K562 (cell line): ENCODE results near the gene C2CD2L. TPM values are rescaled to one million over a fixed set of nuclear protein-coding genes. Genes with fewer than 3 reads are reported as not detected.
A peak's percentile ranks its signal among the peaks of the same experiment; 100 is the strongest.

Source experiments
- HOXB6 ChIP-seq: fragments of 250-450 bp; sonication (Bioruptor Pico); IDR thresholded peaks from 2 replicates; pipeline ENCODE4 v1.5.1; 2022; ENCODE audit warnings: mild to moderate bottlenecking, borderline replicate concordance
- ILF3 ChIP-seq: fragments of 450-650 bp; IDR thresholded peaks from 2 replicates; pipeline ENCODE4 v1.6.1; 2018; ENCODE audit warnings: antibody characterized with exemption, mild to moderate bottlenecking, moderate library complexity, borderline replicate concordance
- MCM7 ChIP-seq, 2 experiments: fragments of 450-650 bp; IDR thresholded peaks; 2 replicates each; pipeline ENCODE4 v1.6.1; 2016 to 2018
- MTA1 ChIP-seq: fragments of 450-650 bp; IDR thresholded peaks from 2 replicates; pipeline ENCODE4 v1.6.1; 2017; ENCODE audit warnings: borderline replicate concordance
- STAG1 ChIP-seq: sonication (generic); formaldehyde crosslinking; IDR thresholded peaks from 2 replicates; pipeline ENCODE4 v1.5.0; 2020; ENCODE audit warnings: missing genetic modification reagents, borderline replicate concordance
- TCF3 ChIP-seq: sonication (generic); formaldehyde crosslinking; IDR thresholded peaks from 2 replicates; pipeline ENCODE4 v1.4.0; 2020; ENCODE audit warnings: mild to moderate bottlenecking, missing genetic modification reagents
- UBTF ChIP-seq, 2 experiments: IDR thresholded peaks; 2 replicates each; pipeline ENCODE4 v1.6.1; 2012; ENCODE audit warnings: improper control_type of control experiment in 2 of 2, low read depth in 2 of 2, low read length in 2 of 2, borderline replicate concordance in 1 of 2
- ZEB2 ChIP-seq: fragments of 450-650 bp; IDR thresholded peaks from 2 replicates; pipeline ENCODE4 v1.6.1; 2016
- ZNF232 ChIP-seq: sonication (generic); formaldehyde crosslinking; IDR thresholded peaks from 2 replicates; pipeline ENCODE4 v1.8.0; 2022; ENCODE audit warnings: mild to moderate bottlenecking, missing genetic modification reagents
- ZNF589 ChIP-seq: fragments of 200-800 bp; sonication (Bioruptor generic); IDR thresholded peaks from 2 replicates; pipeline ENCODE4 v1.6.1; 2016; ENCODE audit warnings: low read depth, missing genetic modification characterization, missing compliant biosample characterization
- ZNF76 ChIP-seq: fragments of 250-450 bp; sonication (Bioruptor Pico); IDR thresholded peaks from 2 replicates; pipeline ENCODE4 v1.4.0; 2020; ENCODE audit warnings: mild to moderate bottlenecking, moderate library complexity, borderline replicate concordance
- polyA plus RNA-seq, 8 experiments: library from polyadenylated mRNA; depleted of rRNA in 4 of 8; stranded (reverse) in 5 of 8; unstranded in 3 of 8; fragments of >200 nt; fragmentation: Nextera tagmentation in 2 of 8; fragmentation: Illumina TruSeq in 1 of 8; extraction: Ambion mirVana in 2 of 8; extraction: Trizol in 1 of 8; gene quantifications; 2 replicates each; pipeline versions ENCODE4 v1.2.1 to v1.2.3, GENCODE V29; 2011 to 2014; ENCODE audit warnings: inconsistent platforms in 1 of 8, missing spikeins in 1 of 8
- total RNA-seq, 7 experiments: library from RNA; depleted of rRNA in 6 of 7; stranded (reverse); fragments of >200 nt in 6 of 7; fragmentation: Illumina TruSeq in 2 of 7; extraction: Trizol in 2 of 7; gene quantifications; 2 replicates each; pipeline versions ENCODE4 v1.2.1 to v1.2.3, GENCODE V29; 2011 to 2021; ENCODE audit warnings: low replicate concordance in 1 of 7
- TF ChIP-seq, protein P1 (sequence below), 2 experiments: fragments of 450-650 bp in 1 of 2; sonication (generic) in 1 of 2; formaldehyde crosslinking in 1 of 2; IDR thresholded peaks; 2 replicates each; pipeline versions ENCODE4 v1.7.1 to v1.9.0; 2016 to 2022; ENCODE audit warnings: inconsistent platforms in 1 of 2, mild to moderate bottlenecking in 1 of 2, missing genetic modification reagents in 1 of 2
- TF ChIP-seq, protein P2 (sequence below): sonication (generic); formaldehyde crosslinking; IDR thresholded peaks from 2 replicates; pipeline ENCODE4 v1.8.1; 2023; ENCODE audit warnings: mild to moderate bottlenecking, missing genetic modification reagents

The C2CD2L gene
- total and polyA plus RNA-seq, 9 of the 15 experiments (the other 6 are each of a cell fraction or from before 2014, with no cell fraction given): 0.66 to 41.2 (median 14.8) TPM

DNA sequence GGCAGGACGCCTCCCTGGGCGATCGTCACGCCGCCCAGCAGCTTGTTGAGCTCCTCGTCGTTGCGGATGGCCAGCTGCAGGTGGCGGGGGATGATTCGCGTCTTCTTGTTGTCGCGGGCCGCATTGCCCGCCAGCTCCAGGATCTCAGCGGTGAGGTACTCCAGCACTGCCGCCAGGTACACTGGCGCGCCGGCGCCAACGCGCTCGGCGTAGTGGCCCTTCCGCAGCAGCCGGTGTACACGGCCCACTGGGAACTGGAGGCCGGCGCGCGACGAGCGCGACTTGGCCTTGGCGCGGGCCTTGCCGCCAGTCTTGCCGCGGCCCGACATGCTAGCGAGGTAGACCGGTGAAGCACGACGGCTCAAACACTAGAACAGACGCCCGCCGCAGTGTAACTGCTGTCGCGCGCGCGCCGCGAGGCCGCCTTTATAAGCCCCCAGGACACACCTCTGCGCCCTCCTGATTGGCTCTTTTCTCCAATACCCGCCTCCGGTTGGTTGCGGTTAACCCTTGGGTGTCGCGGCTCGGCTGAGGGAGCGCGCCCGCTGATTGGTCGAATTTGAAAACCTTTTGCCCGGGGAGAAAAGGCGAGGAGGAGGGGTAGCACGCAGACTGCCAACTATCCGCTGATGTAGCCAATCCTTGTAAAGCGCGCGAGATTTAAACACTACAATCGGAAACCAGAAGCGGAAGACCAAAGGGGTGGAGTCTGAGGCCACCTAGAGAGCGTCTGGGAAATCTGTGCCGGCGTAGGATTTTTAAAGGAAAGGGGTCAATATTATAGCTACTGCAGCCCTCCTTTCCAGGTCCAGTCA is 11.9 kb upstream of the C2CD2L start (continued):
- TF ChIP-seq, protein P1, sequence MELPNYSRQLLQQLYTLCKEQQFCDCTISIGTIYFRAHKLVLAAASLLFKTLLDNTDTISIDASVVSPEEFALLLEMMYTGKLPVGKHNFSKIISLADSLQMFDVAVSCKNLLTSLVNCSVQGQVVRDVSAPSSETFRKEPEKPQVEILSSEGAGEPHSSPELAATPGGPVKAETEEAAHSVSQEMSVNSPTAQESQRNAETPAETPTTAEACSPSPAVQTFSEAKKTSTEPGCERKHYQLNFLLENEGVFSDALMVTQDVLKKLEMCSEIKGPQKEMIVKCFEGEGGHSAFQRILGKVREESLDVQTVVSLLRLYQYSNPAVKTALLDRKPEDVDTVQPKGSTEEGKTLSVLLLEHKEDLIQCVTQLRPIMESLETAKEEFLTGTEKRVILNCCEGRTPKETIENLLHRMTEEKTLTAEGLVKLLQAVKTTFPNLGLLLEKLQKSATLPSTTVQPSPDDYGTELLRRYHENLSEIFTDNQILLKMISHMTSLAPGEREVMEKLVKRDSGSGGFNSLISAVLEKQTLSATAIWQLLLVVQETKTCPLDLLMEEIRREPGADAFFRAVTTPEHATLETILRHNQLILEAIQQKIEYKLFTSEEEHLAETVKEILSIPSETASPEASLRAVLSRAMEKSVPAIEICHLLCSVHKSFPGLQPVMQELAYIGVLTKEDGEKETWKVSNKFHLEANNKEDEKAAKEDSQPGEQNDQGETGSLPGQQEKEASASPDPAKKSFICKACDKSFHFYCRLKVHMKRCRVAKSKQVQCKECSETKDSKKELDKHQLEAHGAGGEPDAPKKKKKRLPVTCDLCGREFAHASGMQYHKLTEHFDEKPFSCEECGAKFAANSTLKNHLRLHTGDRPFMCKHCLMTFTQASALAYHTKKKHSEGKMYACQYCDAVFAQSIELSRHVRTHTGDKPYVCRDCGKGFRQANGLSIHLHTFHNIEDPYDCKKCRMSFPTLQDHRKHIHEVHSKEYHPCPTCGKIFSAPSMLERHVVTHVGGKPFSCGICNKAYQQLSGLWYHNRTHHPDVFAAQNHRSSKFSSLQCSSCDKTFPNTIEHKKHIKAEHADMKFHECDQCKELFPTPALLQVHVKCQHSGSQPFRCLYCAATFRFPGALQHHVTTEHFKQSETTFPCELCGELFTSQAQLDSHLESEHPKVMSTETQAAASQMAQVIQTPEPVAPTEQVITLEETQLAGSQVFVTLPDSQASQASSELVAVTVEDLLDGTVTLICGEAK (IDR thresholded peaks at IDR 0.05): 0 out of 2 replicates have a peak, but pooled peaks have one; percentile 26
- TF ChIP-seq, protein P1 (CRISPR knock-in tag; IDR thresholded peaks at IDR 0.05): peak; percentile 68
- TF ChIP-seq ILF3 (0 out of 2 replicates have a peak, but pooled peaks have one; percentile 14), STAG1 (CRISPR knock-in tag) (0 out of 2 replicates have a peak, but pooled peaks have one; percentile 7), UBTF (IDR thresholded peaks at IDR 0.05; ENCODE audit: borderline replicate concordance in 1 of 2, low read depth in 2 of 2, low read length in 2 of 2) (peak; percentile 60 to 82; a peak in 1 of 4 replicates), TCF3 (CRISPR knock-in tag) (peak; percentile 47), ZEB2 (no peak), ZNF589 (CRISPR knock-in tag) (no peak), ZNF76 (CRISPR knock-in tag) (no peak), MTA1 (no peak), ZNF232 (peak; percentile 67; the same call in 1 of the 2 replicates), HOXB6 (CRISPR knock-in tag) (peak; percentile 30; the same call in 1 of the 2 replicates), MCM7 (IDR thresholded peaks at IDR 0.05) (no peak)
- TF ChIP-seq, protein P2, sequence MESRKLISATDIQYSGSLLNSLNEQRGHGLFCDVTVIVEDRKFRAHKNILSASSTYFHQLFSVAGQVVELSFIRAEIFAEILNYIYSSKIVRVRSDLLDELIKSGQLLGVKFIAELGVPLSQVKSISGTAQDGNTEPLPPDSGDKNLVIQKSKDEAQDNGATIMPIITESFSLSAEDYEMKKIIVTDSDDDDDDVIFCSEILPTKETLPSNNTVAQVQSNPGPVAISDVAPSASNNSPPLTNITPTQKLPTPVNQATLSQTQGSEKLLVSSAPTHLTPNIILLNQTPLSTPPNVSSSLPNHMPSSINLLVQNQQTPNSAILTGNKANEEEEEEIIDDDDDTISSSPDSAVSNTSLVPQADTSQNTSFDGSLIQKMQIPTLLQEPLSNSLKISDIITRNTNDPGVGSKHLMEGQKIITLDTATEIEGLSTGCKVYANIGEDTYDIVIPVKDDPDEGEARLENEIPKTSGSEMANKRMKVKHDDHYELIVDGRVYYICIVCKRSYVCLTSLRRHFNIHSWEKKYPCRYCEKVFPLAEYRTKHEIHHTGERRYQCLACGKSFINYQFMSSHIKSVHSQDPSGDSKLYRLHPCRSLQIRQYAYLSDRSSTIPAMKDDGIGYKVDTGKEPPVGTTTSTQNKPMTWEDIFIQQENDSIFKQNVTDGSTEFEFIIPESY (CRISPR knock-in tag): peak; percentile 50; the same call in 1 of the 2 replicates
